Endothelial cell of umbilical vein (primary cell): ENCODE results near the gene PRXL2C. TPM values are rescaled to one million over a fixed set of nuclear protein-coding genes. Genes with fewer than 3 reads are reported as not detected.

Experiments
- BruUV-seq: library from RNA; stranded (reverse); fragments of 400-500 nt; replicated peaks from 2 replicates; lab custom pipeline; 2021; lab: Mats Ljungman, UMichigan
- CTCF ChIA-PET: fragments of 300-600, 350-600 bp; sonication (Branson Sonifier 250); formaldehyde crosslinking; loops from one replicate; lab custom pipeline; 2021; ENCODE audit warnings: antibody characterized with exemption, inconsistent platforms; lab: Charles Lee
- POLR2A ChIA-PET: fragments of 300-600, 350-600 bp; sonication (Branson Sonifier 250); formaldehyde crosslinking; loops from one replicate; lab custom pipeline; 2021; ENCODE audit warnings: antibody characterized with exemption, inconsistent platforms; lab: Charles Lee
- DNase-seq: peaks from one replicate; pipeline ENCODE4 v3.0.0-alpha.2; 2011; ENCODE audit warnings: low read depth, low spot score
- FAIRE-seq: peaks from 2 replicates; lab custom pipeline; 2011; peaks lifted over from hg19 to GRCh38; lab: Jason Lieb, UNC
- H2AFZ ChIP-seq: 2 replicates; pipeline ENCODE4 v1.6.0; 2012; ENCODE audit warnings: low read depth, low read length, control low read depth, inconsistent platforms
- H3K27ac ChIP-seq: 2 replicates; pipeline ENCODE4 v1.5.1; 2011; ENCODE audit warnings: low read depth, mild to moderate bottlenecking, control low read depth, low read length, moderate library complexity; ENCODE audit not compliant: insufficient read depth
- H3K27me3 ChIP-seq, 2 experiments: 2 replicates each; pipeline versions ENCODE4 v1.6.0 to v1.6.1; 2011; ENCODE audit warnings: low read length in 2 of 2, mixed read lengths in 1 of 2; ENCODE audit not compliant: control insufficient read depth in 2 of 2, insufficient read depth in 2 of 2
- H3K36me3 ChIP-seq, 2 experiments: 2 replicates in 1 of 2; 3 replicates in 1 of 2; pipeline ENCODE4 v1.5.1; 2011; ENCODE audit warnings: low read length in 2 of 2, mild to moderate bottlenecking in 1 of 2, moderate library complexity in 1 of 2; ENCODE audit not compliant: control insufficient read depth in 2 of 2, insufficient read depth in 2 of 2; ENCODE audit errors: extremely low read depth in 1 of 2
- H3K4me1 ChIP-seq: 3 replicates; pipeline ENCODE4 v1.5.1; 2011; ENCODE audit warnings: mild to moderate bottlenecking, low read length; ENCODE audit not compliant: control insufficient read depth, insufficient read depth; ENCODE audit errors: extremely low read depth
- H3K4me2 ChIP-seq: 2 replicates; pipeline ENCODE4 v1.6.1; 2011; ENCODE audit warnings: low read length, control low read depth, mixed read lengths; ENCODE audit not compliant: insufficient read depth
- H3K4me3 ChIP-seq, 3 experiments: fragments of 200-600 bp in 1 of 3; sonication (generic), shearing (Covaris generic) in 1 of 3; replicated peaks in 1 of 3; 2 replicates each; pipeline ENCODE4 v1.5.1; 2011 to 2016; ENCODE audit warnings: control low read depth in 3 of 3, low read length in 3 of 3, mild to moderate bottlenecking in 2 of 3, inconsistent platforms in 1 of 3, low read depth in 1 of 3, moderate library complexity in 1 of 3; ENCODE audit not compliant: insufficient read depth in 1 of 3
- H3K79me2 ChIP-seq: 2 replicates; pipeline ENCODE4 v1.6.0; 2012; ENCODE audit warnings: low read length, inconsistent platforms; ENCODE audit not compliant: control insufficient read depth, insufficient read depth
- H3K9ac ChIP-seq: replicated peaks from 2 replicates; pipeline ENCODE3; 2011; ENCODE audit warnings: low read length, control low read depth; ENCODE audit not compliant: insufficient read depth; ENCODE audit errors: extremely low read depth
- H3K9me1 ChIP-seq: replicated peaks from 3 replicates; pipeline ENCODE4 v1.6.0; 2011; ENCODE audit warnings: mild to moderate bottlenecking, low read length; ENCODE audit not compliant: control insufficient read depth, insufficient read depth; ENCODE audit errors: extremely low read depth
- H3K9me3 ChIP-seq: replicated peaks from 2 replicates; pipeline ENCODE4 v1.5.1; 2012; ENCODE audit warnings: low read length, inconsistent platforms; ENCODE audit not compliant: control insufficient read depth, insufficient read depth
- H4K20me1 ChIP-seq: replicated peaks from 2 replicates; pipeline ENCODE3; 2011; ENCODE audit warnings: mild to moderate bottlenecking, low read length; ENCODE audit not compliant: control insufficient read depth, insufficient read depth; ENCODE audit errors: extremely low read depth
- CTCF ChIP-seq, 2 donors: IDR thresholded peaks; 1 replicate in 1 of 2; 2 replicates in 1 of 2; pipeline ENCODE4 v1.5.1; 2011; ENCODE audit warnings: low read length in 2 of 2, mild to moderate bottlenecking in 2 of 2, moderate library complexity in 2 of 2, control low read depth in 1 of 2, inconsistent platforms in 1 of 2, low read depth in 1 of 2; ENCODE audit not compliant: insufficient read depth in 1 of 2; ENCODE audit errors: extremely low read depth in 1 of 2
- EZH2 ChIP-seq: IDR thresholded peaks from 2 replicates; pipeline ENCODE4 v1.6.1; 2012; ENCODE audit warnings: borderline replicate concordance, low read depth, mild to moderate bottlenecking, moderate library complexity, low read length, inconsistent platforms; ENCODE audit not compliant: severe bottlenecking
- FOS ChIP-seq: IDR thresholded peaks from 2 replicates; pipeline ENCODE4 v1.6.1; 2011; ENCODE audit warnings: mild to moderate bottlenecking, low read length, moderate library complexity, borderline replicate concordance; ENCODE audit not compliant: insufficient read depth
- GATA2 ChIP-seq: IDR thresholded peaks from 2 replicates; pipeline ENCODE4 v1.7.0; 2011; ENCODE audit warnings: low read depth, mild to moderate bottlenecking, moderate library complexity, mixed read lengths, low read length; ENCODE audit not compliant: insufficient read length, insufficient read depth
- JUN ChIP-seq: IDR thresholded peaks from 2 replicates; pipeline ENCODE4 v1.6.1; 2011; ENCODE audit warnings: borderline replicate concordance, low read depth; ENCODE audit not compliant: insufficient read length, insufficient read depth
- MYC ChIP-seq: IDR thresholded peaks from one replicate; pipeline ENCODE4 v1.6.1; 2011; ENCODE audit warnings: mild to moderate bottlenecking, low read depth, low read length
- POLR2A ChIP-seq: IDR thresholded peaks from 2 replicates; pipeline ENCODE4 v1.6.1; 2012; ENCODE audit warnings: low read depth, mild to moderate bottlenecking, control low read depth, low read length
- POLR2AphosphoS5 ChIP-seq: IDR thresholded peaks from 2 replicates; pipeline ENCODE4 v1.6.1; 2012; ENCODE audit warnings: low read depth, mild to moderate bottlenecking, control low read depth, low read length, moderate library complexity; ENCODE audit not compliant: insufficient read depth
- dilution Hi-C: fragments of 300-500 bp; cut with MboI; formaldehyde crosslinking; loops from one replicate; pipeline ENCODE4 v1.15.0; 2019; ENCODE audit warnings: low sequenced_read_pairs; ENCODE audit not compliant: extremely low pct_ligation_motif_present
- intact Hi-C: fragments of 100-400 bp; cut with micrococcal nuclease; formaldehyde crosslinking; loops from one replicate; pipeline ENCODE4 v1.10.0; 2022
- polyA plus RNA-seq, 4 experiments: library from polyadenylated mRNA; depleted of rRNA in 3 of 4; stranded (reverse) in 3 of 4; unstranded in 1 of 4; fragments of >200 nt; gene quantifications; 2 replicates each; pipeline versions ENCODE4 v1.2.1 to v1.2.3, GENCODE V29; 2011 to 2012; ENCODE audit warnings: missing spikeins in 1 of 4
- total RNA-seq: library from RNA; stranded (reverse); gene quantifications from 2 replicates; pipeline ENCODE4 v1.2.3, GENCODE V29; 2021
- TF ChIP-seq, protein P1 (sequence below): IDR thresholded peaks from 2 replicates; pipeline ENCODE4 v1.6.1; 2011; ENCODE audit not compliant: insufficient read depth, insufficient read length

The PRXL2C gene
- total and polyA plus RNA-seq, 2 donors (not counting 3 experiments of a cell fraction or from before 2014, with no cell fraction given) = 5.4 to 14.7 TPM

DNA sequence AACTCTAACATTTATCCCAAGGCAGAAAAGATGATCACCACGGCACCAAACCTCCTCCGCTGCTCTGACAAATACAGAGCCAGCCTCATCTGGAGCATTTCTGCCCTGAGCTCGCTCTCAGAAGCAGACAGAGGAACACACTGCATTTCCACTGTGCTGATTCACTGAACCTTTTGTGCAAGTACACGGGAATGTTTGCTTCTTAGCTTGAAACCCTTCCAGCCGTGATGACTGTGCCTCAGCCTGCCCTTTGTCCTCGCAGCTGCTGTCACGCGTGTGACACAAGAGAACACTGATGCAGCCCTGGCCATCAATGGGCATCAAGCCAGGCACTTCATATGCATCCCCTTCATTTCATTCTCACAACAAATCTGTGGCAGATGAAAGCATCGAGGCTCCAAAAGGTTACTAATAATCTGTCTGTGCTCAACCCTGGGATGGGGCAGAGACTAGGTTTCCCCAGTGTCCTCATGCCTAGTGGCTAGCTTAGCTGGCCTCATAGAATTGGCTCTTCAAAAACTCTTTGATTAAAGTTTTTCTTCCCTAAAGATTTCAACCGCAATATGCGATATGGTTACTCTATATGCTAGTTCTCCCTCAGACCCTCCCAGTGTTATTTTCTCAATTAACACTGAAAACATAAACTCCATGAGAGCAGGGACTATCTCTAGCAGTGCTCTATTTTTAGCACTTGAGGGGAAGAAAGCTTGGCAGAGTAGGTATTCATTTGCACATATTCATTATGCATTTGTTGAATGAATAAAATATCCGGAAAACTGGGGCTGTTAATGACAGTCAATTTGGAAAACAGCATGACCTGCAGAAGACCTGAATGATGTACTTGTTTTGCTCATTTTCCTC lies 42.8 kb downstream of the PRXL2C start:
- ChIA-PET CTCF (interaction anchor here (0.5 kb wide), 1 partner anchor 105 kb away, joined by 3 read pairs; no protein-coding TSS in a partner anchor), POLR2A (no interaction called here)
- no peak overlapping the region for H3K4me3 ChIP-seq
- no peak overlapping the region for H3K9ac ChIP-seq
- H3K27ac ChIP-seq = no peak overlapping the region
- peak; percentile 57 for FAIRE-seq
- no peaks in the 10 kb centered on the region for H3K79me2 ChIP-seq
- peaks cover 15 to 27% of the 10 kb centered on the region in 2 experiments for H3K27me3 ChIP-seq
- intact Hi-C loops (no loop called here), dilution Hi-C loops (no loop called here)
- no peaks in the 10 kb centered on the region for H3K9me3 ChIP-seq
- no peaks in the 10 kb centered on the region for H3K4me1 ChIP-seq
- H3K4me2 ChIP-seq = no peak overlapping the region
- DNase-seq = no peak
- no peaks in the 10 kb centered on the region for H3K9me1 ChIP-seq
- no TSS peak for BruUV-seq
- no peaks in the 10 kb centered on the region for H3K36me3 ChIP-seq
- TF ChIP-seq CTCF (IDR thresholded peaks at IDR 0.05; ENCODE audit: extremely low read depth in 1 of 2, insufficient read depth in 1 of 2, low read depth in 1 of 2, low read length in 2 of 2) (no peak), GATA2 (no peak), JUN (no peak), POLR2AphosphoS5 (no peak), MYC (no peak), FOS (no peak), EZH2 (no peak), POLR2A (no peak)
- TF ChIP-seq, protein P1, sequence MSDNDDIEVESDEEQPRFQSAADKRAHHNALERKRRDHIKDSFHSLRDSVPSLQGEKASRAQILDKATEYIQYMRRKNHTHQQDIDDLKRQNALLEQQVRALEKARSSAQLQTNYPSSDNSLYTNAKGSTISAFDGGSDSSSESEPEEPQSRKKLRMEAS = no peak
- H4K20me1 ChIP-seq = no peaks in the 10 kb centered on the region
- no peak overlapping the region for H2AFZ ChIP-seq
